LoVo (cell line): ENCODE data around the gene ZYG11A.
"Not testable (repeated sequence)": the region's sequence is repeated elsewhere in the genome, so short reads cannot be mapped to it uniquely, and the experiment has no call there.

Source experiments
- DNase-seq: peaks from one replicate; pipeline ENCODE4 v3.0.0-alpha.2; 2016; ENCODE audit warnings: low spot score

ZYG11A gene

GRCh38 chr1:52842643-52843310 is at the start of gene ZYG11A:
Gene ZYG11A (plus strand): TSS chr1:52842760. CDS start chr1:52842884, 124 bp downstream.
- DNase-seq: no peak

- DNase-seq: not testable (repeated sequence)
Observed at GRCh38 chr1:52793717-52794116, 48.8 kb upstream of the ZYG11A start.

- no peak for DNase-seq
Observed at GRCh38 chr1:52795464-52795863, 47.1 kb upstream of the ZYG11A start.

- no peak for DNase-seq
Observed at GRCh38 chr1:52798331-52798730, 44.2 kb upstream of the ZYG11A start.

- no peak for DNase-seq
Observed at GRCh38 chr1:52801011-52801410, 41.5 kb upstream of the ZYG11A start.

GRCh38 chr1:52804083-52804482 is 38.5 kb upstream of the ZYG11A start:
- DNase-seq: not testable (repeated sequence)

- no peak for DNase-seq
Observed at GRCh38 chr1:52814465-52814864, 28.1 kb upstream of the ZYG11A start.

- DNase-seq: not testable (repeated sequence)
Observed at GRCh38 chr1:52820830-52821229, 21.7 kb upstream of the ZYG11A start.

- no peak for DNase-seq
Observed at GRCh38 chr1:52825868-52826267, 16.7 kb upstream of the ZYG11A start.

- no peak for DNase-seq
Observed at GRCh38 chr1:52834798-52835197, 7.8 kb upstream of the ZYG11A start.

- no peak for DNase-seq
Observed at GRCh38 chr1:52836035-52836434, 6.5 kb upstream of the ZYG11A start.

- DNase-seq: not testable (repeated sequence)
Observed at GRCh38 chr1:52839175-52839574, 3.4 kb upstream of the ZYG11A start.

GRCh38 chr1:52845119-52845518 is 2.6 kb downstream of the ZYG11A start:
- DNase-seq: not testable (repeated sequence)

GRCh38 chr1:52848423-52848822 is 5.9 kb downstream of the ZYG11A start:
- no peak for DNase-seq

GRCh38 chr1:52850951-52851350 is 8.4 kb downstream of the ZYG11A start:
- DNase-seq: no peak

GRCh38 chr1:52852854-52853253 is 10.3 kb downstream of the ZYG11A start:
- no peak for DNase-seq

GRCh38 chr1:52855584-52855983 is 13.0 kb downstream of the ZYG11A start:
- DNase-seq: no peak

- no peak for DNase-seq
Observed at GRCh38 chr1:52856026-52856425, 13.5 kb downstream of the ZYG11A start.

- no peak for DNase-seq
Observed at GRCh38 chr1:52857443-52857842, 14.9 kb downstream of the ZYG11A start.

- no peak for DNase-seq
Observed at GRCh38 chr1:52862666-52863458, 20.3 kb downstream of the ZYG11A start.

- DNase-seq: no peak
Observed at GRCh38 chr1:52867087-52867863, 24.7 kb downstream of the ZYG11A start.

- DNase-seq: not testable (repeated sequence)
Observed at GRCh38 chr1:52869727-52870126, 27.2 kb downstream of the ZYG11A start.

GRCh38 chr1:52876843-52877242 is 34.3 kb downstream of the ZYG11A start:
- DNase-seq: no peak
